Nephron progenitor cell (in vitro differentiated cells): ENCODE measurements around the gene BIRC3.

ENCODE experiments used
- DNase-seq: peaks from one replicate; pipeline ENCODE4 v3.0.0; 2021
- H3K27ac Mint-ChIP-seq: 2 replicates; pipeline ENCODE4 v1.8.0; 2021; ENCODE audit warnings: mild to moderate bottlenecking, moderate library complexity, mixed read lengths
- H3K27me3 Mint-ChIP-seq: 2 replicates; pipeline ENCODE4 v1.8.0; 2021; ENCODE audit warnings: mild to moderate bottlenecking, low read depth, mixed read lengths; ENCODE audit not compliant: poor library complexity
- H3K36me3 Mint-ChIP-seq: 2 replicates; pipeline ENCODE4 v1.8.0; 2021; ENCODE audit warnings: low read depth, mixed read lengths
- H3K4me1 Mint-ChIP-seq: 2 replicates; pipeline ENCODE4 v1.8.0; 2021; ENCODE audit warnings: mixed read lengths
- H3K4me3 Mint-ChIP-seq: 2 replicates; pipeline ENCODE4 v1.8.0; 2021; ENCODE audit warnings: mild to moderate bottlenecking, moderate library complexity, mixed read lengths
- H3K9me3 Mint-ChIP-seq: 2 replicates; pipeline ENCODE4 v1.8.0; 2021; ENCODE audit warnings: mild to moderate bottlenecking, moderate library complexity, mixed read lengths
- CTCF ChIP-seq: fragments of 200-600 bp; sonication (generic); IDR thresholded peaks from 2 replicates; pipeline ENCODE4 v1.5.0; 2021; ENCODE audit warnings: antibody characterized with exemption

BIRC3 gene

DNA sequence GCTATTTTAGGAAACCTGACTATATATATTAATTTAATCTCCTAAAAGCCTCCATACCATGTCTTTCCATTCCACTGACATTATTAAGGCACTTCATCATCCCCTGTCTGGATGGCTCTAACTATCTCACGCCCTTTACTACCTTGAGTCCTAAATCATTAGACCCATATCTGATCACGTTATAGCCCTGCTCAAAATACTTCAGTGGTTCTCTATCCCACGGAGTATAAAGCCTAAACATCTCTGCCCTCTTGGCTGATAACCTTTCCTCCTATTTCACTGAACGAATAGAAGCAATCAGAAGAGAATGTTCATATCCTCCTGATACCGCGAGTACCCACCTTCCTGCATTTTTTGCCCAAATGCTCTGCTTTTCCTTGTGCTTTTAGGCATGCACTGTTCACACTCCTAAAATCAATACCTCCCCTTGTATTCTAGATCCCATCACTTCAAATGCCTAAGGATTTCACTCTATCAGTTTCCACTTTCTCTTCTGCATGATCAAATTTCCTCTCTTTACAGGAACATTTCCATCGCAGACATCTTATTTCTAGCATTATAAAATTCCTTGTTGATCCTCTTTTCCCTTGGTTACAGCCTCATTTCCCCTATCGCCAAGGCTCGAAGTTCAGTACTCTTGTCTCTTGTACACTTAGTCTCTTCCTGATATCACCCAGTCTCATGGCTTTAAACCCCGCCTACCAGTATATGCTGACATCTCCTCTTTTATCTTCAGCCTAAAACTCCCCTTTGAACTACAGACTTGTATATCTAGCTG is 45.0 kb upstream of the BIRC3 start:
- no peak for DNase-seq
- TF ChIP-seq CTCF: no peak
- peaks cover 11% of the 10 kb centered on the region for H3K9me3 Mint-ChIP-seq
- no peak overlapping the region for H3K4me3 Mint-ChIP-seq
- no peak overlapping the region for H3K27ac Mint-ChIP-seq
- H3K4me1 Mint-ChIP-seq: peaks cover 53% of the 10 kb centered on the region
- peaks cover 7% of the 10 kb centered on the region for H3K27me3 Mint-ChIP-seq
- H3K36me3 Mint-ChIP-seq: no peaks in the 10 kb centered on the region

DNA sequence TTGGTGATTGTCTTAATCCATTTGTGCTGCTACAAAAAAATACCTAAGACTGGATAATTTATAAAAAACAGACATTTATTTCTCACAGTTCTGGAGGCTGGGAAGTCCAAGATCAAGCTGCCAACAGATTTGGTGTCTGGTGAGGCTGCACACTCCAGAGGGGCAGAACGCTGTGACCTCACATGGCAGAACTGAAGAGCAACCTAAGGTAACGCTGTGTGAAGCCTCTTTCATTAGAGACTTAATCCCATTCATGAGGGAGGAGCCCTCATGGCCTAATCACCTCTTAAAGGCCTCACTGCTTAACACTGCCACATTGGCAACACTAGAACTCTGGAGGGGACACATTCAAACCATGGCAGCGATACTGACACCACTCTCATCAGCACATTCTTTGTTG is 42.7 kb upstream of the BIRC3 start:
- H3K9me3 Mint-ChIP-seq: peaks cover 11% of the 10 kb centered on the region
- H3K36me3 Mint-ChIP-seq: no peaks in the 10 kb centered on the region
- no peak overlapping the region for H3K27ac Mint-ChIP-seq
- no peak overlapping the region for H3K4me3 Mint-ChIP-seq
- DNase-seq: no peak
- TF ChIP-seq CTCF: no peak
- H3K4me1 Mint-ChIP-seq: peaks cover 42% of the 10 kb centered on the region
- H3K27me3 Mint-ChIP-seq: peaks cover 3% of the 10 kb centered on the region

- H3K9me3 Mint-ChIP-seq: peaks cover 11% of the 10 kb centered on the region
- peaks cover 3% of the 10 kb centered on the region for H3K27me3 Mint-ChIP-seq
- H3K27ac Mint-ChIP-seq: peak overlapping the region; percentile 0
- no peak overlapping the region for H3K4me3 Mint-ChIP-seq
- H3K36me3 Mint-ChIP-seq: no peaks in the 10 kb centered on the region
- H3K4me1 Mint-ChIP-seq: peaks cover 47% of the 10 kb centered on the region
- no peak for DNase-seq
- TF ChIP-seq CTCF: no peak
Observed at GRCh38 chr11:102276362-102276761, 40.9 kb upstream of the BIRC3 start.

DNA sequence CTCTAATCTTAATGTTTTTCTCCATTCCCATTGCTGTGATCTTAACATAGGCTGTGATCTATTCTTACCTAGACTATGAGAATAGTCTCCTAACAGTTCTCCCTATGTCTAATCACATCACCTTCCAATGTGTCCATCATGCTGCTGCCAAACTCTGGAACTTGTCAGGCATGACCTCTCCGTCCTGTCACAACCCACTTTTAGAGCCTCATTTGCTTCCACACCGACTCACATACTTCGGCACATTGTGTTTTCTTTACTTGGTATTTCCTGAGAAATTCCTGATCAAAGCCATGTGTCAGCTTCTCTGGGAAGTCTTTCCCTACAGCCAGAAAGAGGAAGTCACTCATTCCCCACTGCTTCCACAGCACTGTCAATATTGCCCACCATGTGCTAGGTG is 40.5 kb upstream of the BIRC3 start:
- TF ChIP-seq CTCF: no peak
- Mint-ChIP-seq H3K27me3 (peaks cover 3% of the 10 kb centered on the region), H3K36me3 (no peaks in the 10 kb centered on the region), H3K27ac (peak overlapping the region; percentile 0), H3K4me1 (peaks cover 43% of the 10 kb centered on the region), H3K9me3 (peaks cover 11% of the 10 kb centered on the region), H3K4me3 (no peak overlapping the region)
- no peak for DNase-seq

- TF ChIP-seq CTCF: no peak
- DNase-seq: no peak
- no peaks in the 10 kb centered on the region for H3K36me3 Mint-ChIP-seq
- H3K27me3 Mint-ChIP-seq: no peaks in the 10 kb centered on the region
- peak overlapping the region; percentile 58 for H3K4me3 Mint-ChIP-seq
- H3K9me3 Mint-ChIP-seq: peaks cover 6% of the 10 kb centered on the region
- peaks cover 38% of the 10 kb centered on the region for H3K4me1 Mint-ChIP-seq
- no peak overlapping the region for H3K27ac Mint-ChIP-seq
Observed at GRCh38 chr11:102279641-102280170, 37.6 kb upstream of the BIRC3 start.
